K562 (cell line): ENCODE data around the gene CREG2. TPM values are rescaled to one million over a fixed set of nuclear protein-coding genes. Genes with fewer than 3 reads are reported as not detected.
A peak's percentile ranks its signal among the peaks of the same experiment; 100 is the strongest.

ENCODE experiments used
- CAMTA2 ChIP-seq: fragments of 250-450 bp; sonication (Bioruptor Pico); conservative IDR thresholded peaks from 2 replicates; pipeline ENCODE4 v1.5.1; 2022
- CHD2 ChIP-seq: IDR thresholded peaks from 2 replicates; pipeline ENCODE4 v1.6.1; 2011; ENCODE audit warnings: low read depth, low read length
- CREB5 ChIP-seq: fragments of 250-450 bp; sonication (Bioruptor Pico); IDR thresholded peaks from 2 replicates; pipeline ENCODE4 v1.5.0; 2020; ENCODE audit warnings: mild to moderate bottlenecking
- EWSR1 ChIP-seq: fragments of 450-650 bp; IDR thresholded peaks from 2 replicates; pipeline ENCODE4 v1.6.1; 2018; ENCODE audit warnings: borderline replicate concordance, mild to moderate bottlenecking, low read depth, moderate library complexity; ENCODE audit not compliant: partially characterized antibody
- MAFF ChIP-seq: IDR thresholded peaks from 2 replicates; pipeline ENCODE4 v1.6.1; 2012; ENCODE audit warnings: low read length, improper control_type of control experiment
- MTA3 ChIP-seq: fragments of 450-650 bp; formaldehyde crosslinking; IDR thresholded peaks from 2 replicates; pipeline ENCODE4 v1.6.1; 2017; ENCODE audit warnings: mild to moderate bottlenecking, borderline replicate concordance
- NEUROD1 ChIP-seq: fragments of 150-350 bp; IDR thresholded peaks from 2 replicates; pipeline ENCODE4 v1.6.1; 2014; ENCODE audit warnings: borderline replicate concordance, low read length, low read depth; ENCODE audit not compliant: partially characterized antibody
- NKRF ChIP-seq: fragments of 450-650 bp; IDR thresholded peaks from 2 replicates; pipeline ENCODE4 v1.6.1; 2016; ENCODE audit warnings: borderline replicate concordance
- RAD51 ChIP-seq: fragments of 450-650 bp; IDR thresholded peaks from 2 replicates; pipeline ENCODE4 v1.7.1; 2016; ENCODE audit warnings: low read depth, mild to moderate bottlenecking, borderline replicate concordance
- RB1 ChIP-seq: fragments of 450-650 bp; IDR thresholded peaks from 2 replicates; pipeline ENCODE4 v1.6.1; 2017; ENCODE audit warnings: low read depth, mild to moderate bottlenecking
- RBFOX2 ChIP-seq: fragments of 200-400 bp; formaldehyde crosslinking; IDR thresholded peaks from 2 replicates; pipeline ENCODE4 v1.6.1; 2017; ENCODE audit warnings: low read depth, mild to moderate bottlenecking, low read length, moderate library complexity
- STAG1 ChIP-seq: sonication (generic); formaldehyde crosslinking; IDR thresholded peaks from 2 replicates; pipeline ENCODE4 v1.5.0; 2020; ENCODE audit warnings: missing genetic modification reagents, borderline replicate concordance
- THRB ChIP-seq: fragments of 450-650 bp; formaldehyde crosslinking; conservative IDR thresholded peaks from 2 replicates; pipeline ENCODE4 v1.4.0; 2022; ENCODE audit warnings: mild to moderate bottlenecking, missing genetic modification characterization
- ZNF23 ChIP-seq: fragments of 250-450 bp; sonication (Bioruptor Pico); IDR thresholded peaks from 2 replicates; pipeline ENCODE4 v1.4.0; 2020; ENCODE audit warnings: mild to moderate bottlenecking
- ZNF444 ChIP-seq: fragments of 250-450 bp; sonication (Bioruptor Pico); IDR thresholded peaks from 2 replicates; pipeline ENCODE4 v1.4.0; 2020; ENCODE audit warnings: mild to moderate bottlenecking, moderate library complexity
- polyA plus RNA-seq, 8 experiments: library from polyadenylated mRNA; depleted of rRNA in 4 of 8; stranded (reverse) in 5 of 8; unstranded in 3 of 8; fragments of >200 nt; fragmentation: Nextera tagmentation in 2 of 8; fragmentation: Illumina TruSeq in 1 of 8; extraction: Ambion mirVana in 2 of 8; extraction: Trizol in 1 of 8; gene quantifications; 2 replicates each; pipeline versions ENCODE4 v1.2.1 to v1.2.3, GENCODE V29; 2011 to 2014; ENCODE audit warnings: inconsistent platforms in 1 of 8, missing spikeins in 1 of 8
- total RNA-seq, 7 experiments: library from RNA; depleted of rRNA in 6 of 7; stranded (reverse); fragments of >200 nt in 6 of 7; fragmentation: Illumina TruSeq in 2 of 7; extraction: Trizol in 2 of 7; gene quantifications; 2 replicates each; pipeline versions ENCODE4 v1.2.1 to v1.2.3, GENCODE V29; 2011 to 2021; ENCODE audit warnings: low replicate concordance in 1 of 7
- TF ChIP-seq, protein P1 (sequence below): fragments of 450-650 bp; IDR thresholded peaks from 2 replicates; pipeline ENCODE4 v1.6.1; 2016
- TF ChIP-seq, protein P2 (sequence below): fragments of 450-650 bp; IDR thresholded peaks from 2 replicates; pipeline ENCODE4 v1.7.1; 2018; ENCODE audit warnings: mild to moderate bottlenecking, low read depth; ENCODE audit not compliant: partially characterized antibody

The CREG2 gene
- total and polyA plus RNA-seq, 9 of the 15 experiments (the other 6 are each of a cell fraction or from before 2014, with no cell fraction given) = not detected

DNA sequence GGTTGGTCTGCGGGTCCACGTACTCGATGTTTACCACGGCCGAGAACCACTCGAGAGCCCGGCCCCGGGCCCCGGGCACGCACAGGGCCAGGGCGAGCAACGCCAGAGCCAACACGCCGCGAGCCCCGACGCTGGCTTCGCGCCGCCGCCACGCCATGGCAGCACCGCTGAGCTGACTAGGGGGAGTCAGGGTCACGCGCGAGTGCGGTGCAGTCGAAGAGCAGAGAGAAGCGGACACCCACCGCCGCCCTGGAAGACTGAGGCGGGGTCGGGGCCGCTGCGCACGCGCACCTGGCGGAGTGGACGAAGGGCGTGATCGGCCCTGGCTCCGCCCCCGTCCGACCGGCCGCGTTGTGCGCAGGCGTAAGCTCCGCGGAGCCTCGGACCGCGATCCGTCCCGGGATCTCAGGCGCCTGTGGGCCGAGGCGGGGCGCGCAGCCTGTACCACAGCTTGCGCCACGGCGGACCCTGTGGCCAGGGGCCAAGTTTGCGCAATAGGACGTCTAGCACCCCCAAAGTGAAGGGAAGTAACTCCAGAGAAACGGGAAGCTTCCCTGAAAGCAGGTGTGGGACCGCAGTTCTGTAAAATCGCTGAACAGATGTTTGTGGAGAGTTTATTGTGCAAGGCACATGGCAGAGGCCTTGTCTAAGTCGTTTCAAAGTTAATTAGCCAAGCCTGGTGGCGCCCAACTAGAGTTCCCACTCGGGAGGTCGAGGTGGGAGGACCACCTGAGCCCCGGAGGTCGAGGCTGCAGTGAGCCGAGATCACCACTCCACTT is 78.7 kb downstream of the CREG2 start, which contains the start of gene RNF149 (continued):
- TF ChIP-seq NKRF (peak; percentile 62; the same call in 1 of the 2 replicates), RB1 (peak; percentile 66), RBFOX2 (peak; percentile 94), CAMTA2 (CRISPR knock-in tag) (no peak), ZNF23 (CRISPR knock-in tag) (no peak), STAG1 (no peak), EWSR1 (no peak), CREB5 (CRISPR knock-in tag) (no peak), CHD2 (no peak; the same call in 1 of the 2 replicates), RAD51 (no peak), THRB (CRISPR knock-in tag) (no peak), MTA3 (peak; percentile 76; the same call in 1 of the 2 replicates), MAFF (no peak), ZNF444 (no peak), NEUROD1 (no peak)
- TF ChIP-seq, protein P1, sequence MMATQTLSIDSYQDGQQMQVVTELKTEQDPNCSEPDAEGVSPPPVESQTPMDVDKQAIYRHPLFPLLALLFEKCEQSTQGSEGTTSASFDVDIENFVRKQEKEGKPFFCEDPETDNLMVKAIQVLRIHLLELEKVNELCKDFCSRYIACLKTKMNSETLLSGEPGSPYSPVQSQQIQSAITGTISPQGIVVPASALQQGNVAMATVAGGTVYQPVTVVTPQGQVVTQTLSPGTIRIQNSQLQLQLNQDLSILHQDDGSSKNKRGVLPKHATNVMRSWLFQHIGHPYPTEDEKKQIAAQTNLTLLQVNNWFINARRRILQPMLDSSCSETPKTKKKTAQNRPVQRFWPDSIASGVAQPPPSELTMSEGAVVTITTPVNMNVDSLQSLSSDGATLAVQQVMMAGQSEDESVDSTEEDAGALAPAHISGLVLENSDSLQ = no peak; the same call in 1 of the 2 replicates
- TF ChIP-seq, protein P2, sequence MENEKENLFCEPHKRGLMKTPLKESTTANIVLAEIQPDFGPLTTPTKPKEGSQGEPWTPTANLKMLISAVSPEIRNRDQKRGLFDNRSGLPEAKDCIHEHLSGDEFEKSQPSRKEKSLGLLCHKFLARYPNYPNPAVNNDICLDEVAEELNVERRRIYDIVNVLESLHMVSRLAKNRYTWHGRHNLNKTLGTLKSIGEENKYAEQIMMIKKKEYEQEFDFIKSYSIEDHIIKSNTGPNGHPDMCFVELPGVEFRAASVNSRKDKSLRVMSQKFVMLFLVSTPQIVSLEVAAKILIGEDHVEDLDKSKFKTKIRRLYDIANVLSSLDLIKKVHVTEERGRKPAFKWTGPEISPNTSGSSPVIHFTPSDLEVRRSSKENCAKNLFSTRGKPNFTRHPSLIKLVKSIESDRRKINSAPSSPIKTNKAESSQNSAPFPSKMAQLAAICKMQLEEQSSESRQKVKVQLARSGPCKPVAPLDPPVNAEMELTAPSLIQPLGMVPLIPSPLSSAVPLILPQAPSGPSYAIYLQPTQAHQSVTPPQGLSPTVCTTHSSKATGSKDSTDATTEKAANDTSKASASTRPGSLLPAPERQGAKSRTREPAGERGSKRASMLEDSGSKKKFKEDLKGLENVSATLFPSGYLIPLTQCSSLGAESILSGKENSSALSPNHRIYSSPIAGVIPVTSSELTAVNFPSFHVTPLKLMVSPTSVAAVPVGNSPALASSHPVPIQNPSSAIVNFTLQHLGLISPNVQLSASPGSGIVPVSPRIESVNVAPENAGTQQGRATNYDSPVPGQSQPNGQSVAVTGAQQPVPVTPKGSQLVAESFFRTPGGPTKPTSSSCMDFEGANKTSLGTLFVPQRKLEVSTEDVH = no peak
